NK-92 (cell line): ENCODE results near the gene PXMP2.
"Not testable (repeated sequence)": the region's sequence is repeated elsewhere in the genome, so short reads cannot be mapped to it uniquely, and the experiment has no call there.

Experiments
- DNase-seq: peaks from one replicate; lab custom pipeline; 2025; ENCODE audit not compliant: unreplicated experiment; lab: John Stamatoyannopoulos, UW

PXMP2 gene

DNA sequence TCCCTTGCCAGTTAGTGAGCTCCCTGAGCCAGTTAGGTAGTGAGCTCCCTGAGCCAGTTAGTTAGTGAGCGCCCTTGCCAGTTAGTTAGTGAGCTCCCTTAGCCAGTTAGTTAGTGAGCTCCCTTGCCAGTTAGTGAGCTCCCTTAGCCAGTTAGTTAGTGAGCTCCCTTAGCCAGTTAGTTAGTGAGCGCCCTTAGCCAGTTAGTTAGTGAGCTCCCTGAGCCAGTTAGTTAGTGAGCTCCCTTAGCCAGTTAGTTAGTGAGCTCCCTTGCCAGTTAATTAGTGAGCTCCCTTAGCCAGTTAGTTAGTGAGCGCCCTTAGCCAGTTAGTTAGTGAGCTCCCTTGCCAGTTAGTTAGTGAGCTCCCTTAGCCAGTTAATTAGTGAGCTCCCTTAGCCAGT, 4.6 kb downstream of the PXMP2 start:
- not testable (repeated sequence) for DNase-seq

DNA sequence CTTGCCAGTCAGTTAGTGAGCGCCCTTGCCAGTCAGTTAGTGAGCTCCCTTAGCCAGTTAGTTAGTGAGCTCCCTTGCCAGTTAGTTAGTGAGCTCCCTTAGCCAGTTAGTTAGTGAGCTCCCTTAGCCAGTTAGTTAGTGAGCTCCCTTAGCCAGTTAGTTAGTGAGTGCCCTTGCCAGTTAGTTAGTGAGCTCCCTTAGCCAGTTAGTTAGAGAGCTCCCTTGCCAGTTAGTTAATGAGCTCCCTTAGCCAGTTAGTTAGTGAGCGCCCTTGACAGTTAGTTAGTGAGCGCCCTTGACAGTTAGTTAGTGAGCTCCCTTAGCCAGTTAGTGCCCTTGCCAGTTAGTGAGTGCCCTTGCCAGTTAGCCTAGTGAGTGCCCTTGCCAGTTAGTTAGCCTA, 7.5 kb downstream of the PXMP2 start:
- not testable (repeated sequence) for DNase-seq

DNA sequence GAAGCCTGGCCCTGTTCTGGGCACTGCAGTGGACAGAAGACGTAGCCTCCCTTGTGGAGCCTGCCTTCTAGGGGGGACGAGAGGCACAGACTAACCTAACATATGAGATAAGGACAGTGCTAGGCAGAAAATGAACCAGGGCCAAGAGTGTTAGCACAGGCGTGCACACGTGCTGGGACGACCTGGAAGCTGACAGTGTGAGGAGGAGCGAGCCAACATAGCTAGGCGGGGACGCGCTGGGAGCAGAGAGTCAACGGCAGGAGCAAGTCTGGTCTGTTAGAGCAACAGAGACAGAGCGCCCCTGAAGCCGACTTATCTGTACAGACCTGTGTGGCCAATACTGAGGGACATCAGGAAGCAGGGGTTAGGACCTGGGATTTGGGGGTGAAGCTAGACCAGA, 8.0 kb downstream of the PXMP2 start:
- DNase-seq, result no peak

DNA sequence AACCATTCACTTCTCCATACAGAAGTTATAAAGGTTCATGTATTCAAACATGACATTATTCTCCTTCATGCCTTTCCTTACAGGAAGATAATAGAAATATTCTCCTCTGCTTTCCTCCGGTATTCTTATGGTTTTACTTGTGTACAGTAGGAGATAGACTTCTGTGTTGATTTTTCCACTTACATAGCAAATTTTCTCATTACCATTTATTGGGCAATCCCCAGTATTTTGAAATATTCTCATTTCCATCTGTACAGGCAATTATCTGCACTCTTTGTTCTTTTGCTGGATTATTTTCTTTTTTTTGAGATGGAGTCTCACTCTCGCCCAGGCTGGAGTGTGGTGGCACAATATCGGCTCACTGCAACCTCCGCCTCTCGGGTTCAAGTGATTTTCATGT, 11.0 kb downstream of the PXMP2 start:
- DNase-seq, result no peak

DNA sequence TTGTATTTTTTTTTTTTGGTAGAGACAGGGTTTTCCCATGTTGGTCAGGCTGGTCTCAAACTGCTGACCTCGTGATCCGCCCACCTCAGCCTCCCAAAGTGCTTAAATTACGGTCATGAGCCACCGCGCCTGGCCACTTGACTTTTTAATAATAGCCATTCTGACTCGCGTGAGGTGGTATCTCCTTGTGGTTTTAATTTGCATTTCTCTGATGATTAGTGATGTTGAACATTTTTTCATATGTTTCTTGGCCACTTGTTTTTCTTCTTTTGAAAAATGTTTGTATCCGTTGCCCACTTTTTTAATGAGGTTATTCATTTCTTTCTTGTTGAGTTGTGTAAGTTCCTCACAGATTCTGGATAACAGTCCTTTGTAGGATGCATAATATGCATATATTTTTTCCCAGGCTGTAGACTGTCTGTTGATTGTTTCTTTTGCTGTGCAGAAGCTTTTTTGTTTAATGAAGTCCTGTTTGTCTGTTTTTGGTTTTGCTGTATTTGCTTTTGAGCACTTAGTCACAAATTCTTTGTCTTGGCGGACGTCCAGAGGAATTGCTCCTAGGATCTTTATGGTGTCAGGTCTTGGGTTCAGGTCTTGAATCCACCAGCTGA, 12.9 kb downstream of the PXMP2 start:
- no peak for DNase-seq

DNA sequence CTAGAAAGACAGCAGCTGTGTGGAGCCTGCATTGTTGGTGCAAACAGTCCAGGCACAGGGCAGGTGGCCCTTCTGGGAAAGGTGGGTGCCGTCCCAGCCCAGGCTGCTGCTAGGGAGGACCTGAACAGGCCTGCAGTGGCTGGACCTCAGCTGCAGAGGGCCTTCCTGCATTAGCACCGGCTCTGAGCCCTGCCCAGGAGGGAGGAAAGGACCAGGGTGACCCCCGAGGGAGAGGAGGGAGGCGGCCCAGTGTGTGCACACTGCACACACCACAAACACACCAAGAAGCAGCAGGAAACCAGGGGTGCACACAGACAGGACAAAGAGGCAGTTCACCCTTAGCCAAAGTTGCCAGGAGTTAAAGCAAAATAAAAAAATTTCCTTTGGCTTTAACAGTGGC, 15.3 kb downstream of the PXMP2 start:
- DNase-seq, result no peak

DNA sequence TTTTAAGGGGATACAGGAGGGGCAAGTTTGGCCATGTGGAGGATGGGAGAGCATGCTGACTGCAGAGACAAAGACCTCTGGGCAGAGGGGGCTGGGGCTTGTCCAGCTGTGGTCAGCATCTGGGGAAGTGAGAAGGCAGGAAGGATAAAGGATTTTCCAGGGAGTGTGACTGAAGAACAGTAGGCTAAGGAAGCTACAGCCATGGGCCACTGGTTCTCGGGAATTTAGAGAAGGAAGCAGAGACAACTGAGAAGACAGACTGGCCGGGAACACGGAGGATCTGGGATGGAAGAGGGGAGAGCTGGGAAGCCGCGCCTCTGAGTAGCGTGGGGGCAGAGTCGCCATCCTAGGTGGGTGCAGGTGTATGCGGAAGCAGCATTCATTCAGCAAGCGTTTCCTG, 16.3 kb downstream of the PXMP2 start:
- no peak for DNase-seq

DNA sequence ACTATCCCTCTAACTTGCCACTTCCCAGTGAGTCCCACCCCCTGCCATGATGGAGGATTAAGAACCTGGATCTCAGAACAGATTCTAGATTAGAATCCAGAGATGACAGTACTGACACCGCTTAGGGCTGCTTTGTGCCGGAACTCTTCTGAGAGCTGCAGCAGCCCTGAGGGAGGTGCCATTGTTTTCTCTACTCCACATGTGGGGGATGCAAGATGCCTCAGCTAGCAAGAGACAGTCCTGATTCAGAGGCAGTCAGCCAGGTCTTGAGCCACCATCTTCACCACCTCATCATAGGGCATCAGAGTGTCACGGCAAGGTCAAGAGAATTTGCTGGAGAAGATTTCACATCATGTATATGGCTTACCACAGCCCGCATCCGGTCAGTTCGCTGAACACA, 19.9 kb downstream of the PXMP2 start:
- no peak for DNase-seq

DNA sequence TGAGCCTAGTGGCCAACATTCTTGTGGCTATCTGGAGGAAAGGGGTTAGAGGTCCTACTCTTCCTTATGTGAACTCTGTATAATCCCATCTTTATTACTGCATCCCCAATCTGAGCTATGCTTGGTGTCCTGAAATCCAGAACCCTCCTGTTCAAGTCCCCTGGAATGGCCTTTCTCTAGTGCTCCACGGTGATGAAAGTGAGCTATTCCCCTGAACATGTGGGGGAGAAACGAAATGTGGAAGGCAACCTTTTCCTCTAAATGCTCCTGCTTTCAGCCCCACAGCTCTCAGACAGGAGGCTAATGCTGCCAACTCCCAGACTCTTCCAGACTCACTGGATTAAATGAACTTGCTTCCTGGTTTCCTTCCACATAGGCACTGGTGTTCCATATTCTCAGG, 20.8 kb downstream of the PXMP2 start:
- no peak for DNase-seq

DNA sequence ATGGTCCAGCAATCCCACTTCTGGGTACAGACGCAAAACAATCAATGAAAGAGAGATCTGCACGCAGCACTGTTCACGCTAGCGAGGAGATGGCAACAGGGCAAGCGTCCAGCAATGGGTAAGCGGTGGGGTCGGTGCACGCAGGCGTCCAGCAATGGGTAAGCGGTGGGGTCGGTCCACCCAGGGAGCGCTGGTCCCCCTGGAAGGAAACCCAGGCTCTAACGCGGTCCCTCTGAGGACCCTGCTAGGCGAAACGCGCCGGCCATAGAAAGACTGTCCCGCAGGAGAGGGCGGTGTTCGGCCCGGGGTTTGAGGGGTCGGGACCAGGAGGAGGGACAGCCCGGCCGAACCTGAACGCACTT, 22.6 kb downstream of the PXMP2 start:
- no peak for DNase-seq

DNA sequence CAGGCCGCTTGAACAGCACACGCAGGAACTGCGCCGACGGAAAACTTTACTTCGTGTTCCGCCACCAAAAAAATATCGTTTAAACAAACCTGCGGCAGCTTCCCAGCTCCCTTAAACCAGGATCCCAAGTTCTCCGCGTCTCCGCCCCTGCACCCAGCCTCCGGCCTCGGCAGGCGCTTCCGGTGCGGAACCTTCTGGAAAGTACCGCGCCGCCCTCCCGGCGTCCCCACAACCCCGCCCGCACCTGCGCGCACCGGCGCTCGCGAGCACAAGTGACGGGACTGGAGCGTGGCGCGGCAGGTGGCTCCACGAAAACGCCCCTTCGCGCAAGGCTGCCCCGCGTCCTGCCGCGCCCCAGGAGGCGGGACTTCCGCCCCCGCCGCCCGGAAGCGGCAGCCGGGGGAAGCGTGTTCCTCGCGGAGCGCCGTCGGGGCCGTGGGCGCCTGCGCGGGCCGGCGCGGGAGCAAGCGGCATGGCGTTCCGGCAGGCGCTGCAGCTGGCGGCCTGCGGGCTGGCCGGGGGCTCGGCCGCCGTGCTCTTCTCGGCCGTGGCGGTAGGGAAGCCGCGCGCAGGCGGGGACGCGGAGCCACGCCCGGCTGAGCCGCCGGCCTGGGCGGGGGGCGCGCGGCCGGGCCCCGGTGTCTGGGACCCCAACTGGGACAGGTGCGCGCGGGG, 23.2 kb downstream of the PXMP2 start, which contains the start of gene PGAM5:
Gene PGAM5 (plus strand): TSS at position 438 of the 675 bp plus-strand sequence. CDS start 35 bp downstream, at position 473.
- peak; percentile 39 for DNase-seq

DNA sequence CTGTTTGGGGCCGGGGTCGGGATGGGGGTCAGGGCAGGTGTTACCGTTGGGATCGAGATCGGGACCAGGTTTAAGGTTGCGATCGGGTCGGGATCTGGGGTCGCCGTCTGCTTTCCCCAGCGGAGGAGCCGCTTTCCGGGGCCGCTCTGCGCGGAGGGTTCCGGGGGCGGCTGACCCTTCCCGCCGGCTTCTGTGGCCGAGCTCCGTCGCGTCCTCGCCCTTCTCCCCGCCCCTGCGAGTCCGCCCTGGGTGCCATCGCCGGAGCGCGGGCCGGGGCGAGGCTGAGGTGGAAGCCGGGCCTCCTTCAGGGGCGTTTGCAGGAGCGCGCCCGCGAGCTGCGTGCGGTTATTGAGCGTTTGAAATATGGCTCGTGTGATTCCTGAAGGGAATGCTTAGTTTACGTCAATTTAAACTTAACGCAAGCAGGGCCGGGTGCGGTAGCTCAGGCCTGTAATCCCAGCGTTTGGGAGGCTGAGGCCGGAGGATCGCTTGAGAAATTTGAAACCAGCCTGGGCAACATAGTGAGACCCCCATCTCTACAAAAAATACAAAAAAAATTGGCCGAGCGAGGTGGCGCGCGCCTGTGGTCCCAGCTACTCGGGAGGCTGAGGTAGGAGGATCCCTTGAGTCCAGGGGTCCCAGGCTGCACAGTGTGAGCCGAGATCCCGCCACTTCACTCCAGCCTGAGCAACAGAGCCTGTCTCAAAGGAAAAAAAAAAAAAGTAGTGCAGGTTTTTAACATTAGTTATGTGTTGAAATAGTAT, 23.9 kb downstream of the PXMP2 start:
- DNase-seq, result no peak

DNA sequence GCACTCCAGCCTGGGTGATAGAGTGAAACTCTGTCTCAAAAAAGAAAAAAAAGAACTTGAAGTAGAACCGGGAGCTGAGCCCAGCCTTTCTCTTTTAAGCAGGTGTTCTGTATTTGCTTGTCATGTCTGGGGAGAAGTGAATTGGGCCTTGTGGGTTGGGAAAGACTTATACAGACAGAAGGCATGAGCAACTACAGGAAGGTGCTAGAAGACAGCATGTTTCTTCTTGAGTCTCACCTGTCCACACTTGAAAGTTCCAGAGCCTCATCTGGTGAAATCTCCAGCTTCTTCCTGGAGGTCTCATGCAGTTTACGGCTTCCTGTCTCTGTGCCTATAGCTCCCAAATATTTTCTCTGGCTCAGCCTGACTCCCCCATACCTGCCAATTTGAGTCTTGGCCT, 25.7 kb downstream of the PXMP2 start:
- DNase-seq, result no peak

DNA sequence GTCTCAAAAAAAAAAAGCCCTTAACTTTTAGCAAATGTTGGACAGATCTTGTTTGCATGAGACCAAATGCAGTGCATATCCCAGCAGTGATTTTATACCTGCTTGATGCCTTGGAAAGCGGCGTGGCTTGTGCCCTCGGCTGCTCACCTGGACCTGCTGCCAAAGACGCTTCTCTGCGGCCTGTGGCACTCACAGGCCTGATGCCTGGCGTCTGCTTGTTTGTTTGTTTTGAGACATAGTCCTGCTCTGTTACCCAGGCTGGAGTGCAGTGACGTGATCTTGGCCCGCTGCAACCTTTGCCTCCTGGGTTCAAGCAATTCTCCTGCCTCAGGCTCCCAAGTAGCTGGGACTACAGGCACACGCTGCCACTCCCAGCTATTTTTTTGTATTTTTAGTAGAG, 28.5 kb downstream of the PXMP2 start:
- DNase-seq, result no peak

DNA sequence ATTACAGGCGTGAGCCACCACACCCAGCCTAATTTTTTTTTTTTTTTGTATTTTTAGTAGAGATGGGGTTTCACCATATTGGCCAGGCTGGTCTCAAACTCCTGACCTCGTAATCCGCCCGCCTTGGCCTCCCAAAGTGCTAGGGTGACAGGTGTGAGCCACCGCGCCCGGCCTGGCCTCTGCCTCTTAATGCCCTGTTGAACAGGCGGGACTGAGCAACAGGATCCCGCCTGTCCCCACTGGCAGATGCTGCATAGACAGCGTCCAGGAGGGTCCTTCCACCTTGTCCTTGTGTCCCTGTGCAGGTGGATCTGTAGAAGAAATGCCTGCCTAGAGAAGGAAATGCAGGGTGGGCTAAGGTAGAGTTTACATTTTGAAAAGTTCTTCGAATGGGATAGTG, 29.0 kb downstream of the PXMP2 start:
- DNase-seq, result no peak

DNA sequence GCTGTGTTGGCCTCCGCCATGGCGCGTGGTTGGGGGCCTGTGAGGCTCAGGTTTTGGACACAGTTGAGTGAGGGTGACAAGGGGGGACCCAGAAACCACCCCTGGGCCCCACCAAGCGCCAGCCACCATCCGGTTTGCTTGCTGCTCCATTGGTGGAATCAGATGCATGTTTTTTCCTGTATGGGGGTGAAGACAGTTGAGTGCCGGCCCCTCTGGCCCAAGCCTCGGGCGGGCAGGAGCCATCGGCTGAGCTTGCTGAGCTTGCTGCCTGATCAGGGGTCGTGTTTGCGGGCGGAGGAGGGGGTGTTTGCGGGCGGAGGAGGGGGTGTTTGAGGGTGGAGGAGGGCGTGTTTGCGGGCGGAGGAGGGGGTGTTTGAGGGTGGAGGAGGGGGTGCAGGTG, 29.6 kb downstream of the PXMP2 start:
- no peak for DNase-seq

DNA sequence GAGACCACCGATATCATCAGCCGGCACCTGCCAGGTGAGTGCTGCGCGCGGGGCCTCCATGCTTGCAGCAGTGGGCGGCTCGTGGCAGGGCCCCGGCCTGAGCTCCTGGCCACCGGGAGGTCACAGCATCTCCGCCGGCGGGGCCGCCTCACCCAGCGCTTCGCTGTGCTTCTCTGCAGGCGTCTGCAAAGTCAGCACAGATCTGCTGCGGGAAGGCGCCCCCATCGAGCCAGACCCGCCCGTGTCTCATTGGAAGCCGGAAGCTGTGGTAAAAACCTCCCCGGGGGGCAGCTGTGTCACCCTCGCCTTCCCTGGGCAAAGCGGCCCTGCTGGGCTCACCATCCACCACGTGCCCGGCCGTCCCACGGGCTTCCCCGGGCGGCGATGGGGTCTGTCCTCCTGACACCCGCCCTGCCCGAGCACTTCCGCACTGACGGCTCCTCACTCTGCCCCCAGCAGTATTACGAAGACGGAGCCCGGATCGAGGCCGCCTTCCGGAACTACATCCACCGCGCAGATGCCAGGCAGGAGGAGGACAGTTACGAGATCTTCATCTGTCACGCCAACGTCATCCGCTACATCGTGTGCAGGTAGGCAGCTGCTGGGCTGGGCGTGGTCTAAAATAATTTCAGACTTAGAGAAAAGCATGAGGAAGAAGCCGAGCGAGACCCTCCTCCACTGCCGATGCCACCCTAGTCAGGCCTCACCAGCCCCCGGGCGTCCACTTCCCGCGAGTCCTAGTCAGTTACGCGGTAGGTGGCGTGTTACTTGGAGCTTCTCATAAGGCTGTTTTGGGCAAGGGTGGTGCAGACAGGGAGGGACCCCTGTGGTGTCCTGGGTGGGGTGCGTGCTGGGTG, 30.4 kb downstream of the PXMP2 start:
- no peak for DNase-seq

DNA sequence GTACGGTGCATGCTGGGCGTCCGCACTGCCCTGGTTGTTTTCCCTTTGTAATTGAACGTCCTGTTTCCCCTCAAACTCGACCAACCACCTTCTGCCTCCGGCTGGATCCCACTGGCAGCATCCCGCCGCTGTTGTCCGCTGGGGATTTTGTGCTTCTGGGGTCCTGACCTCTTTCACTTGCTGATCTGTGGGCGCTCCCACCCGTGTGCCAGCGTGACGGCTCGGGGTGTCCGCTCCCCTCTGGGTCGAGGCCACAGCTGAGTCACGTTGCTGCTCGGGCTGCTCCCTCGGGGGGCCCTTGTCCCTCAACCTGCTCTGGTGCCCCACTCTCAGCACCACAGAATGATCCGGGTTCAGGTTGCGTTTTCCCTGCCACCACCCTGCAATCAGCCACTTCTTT, 31.3 kb downstream of the PXMP2 start:
- DNase-seq, result no peak

DNA sequence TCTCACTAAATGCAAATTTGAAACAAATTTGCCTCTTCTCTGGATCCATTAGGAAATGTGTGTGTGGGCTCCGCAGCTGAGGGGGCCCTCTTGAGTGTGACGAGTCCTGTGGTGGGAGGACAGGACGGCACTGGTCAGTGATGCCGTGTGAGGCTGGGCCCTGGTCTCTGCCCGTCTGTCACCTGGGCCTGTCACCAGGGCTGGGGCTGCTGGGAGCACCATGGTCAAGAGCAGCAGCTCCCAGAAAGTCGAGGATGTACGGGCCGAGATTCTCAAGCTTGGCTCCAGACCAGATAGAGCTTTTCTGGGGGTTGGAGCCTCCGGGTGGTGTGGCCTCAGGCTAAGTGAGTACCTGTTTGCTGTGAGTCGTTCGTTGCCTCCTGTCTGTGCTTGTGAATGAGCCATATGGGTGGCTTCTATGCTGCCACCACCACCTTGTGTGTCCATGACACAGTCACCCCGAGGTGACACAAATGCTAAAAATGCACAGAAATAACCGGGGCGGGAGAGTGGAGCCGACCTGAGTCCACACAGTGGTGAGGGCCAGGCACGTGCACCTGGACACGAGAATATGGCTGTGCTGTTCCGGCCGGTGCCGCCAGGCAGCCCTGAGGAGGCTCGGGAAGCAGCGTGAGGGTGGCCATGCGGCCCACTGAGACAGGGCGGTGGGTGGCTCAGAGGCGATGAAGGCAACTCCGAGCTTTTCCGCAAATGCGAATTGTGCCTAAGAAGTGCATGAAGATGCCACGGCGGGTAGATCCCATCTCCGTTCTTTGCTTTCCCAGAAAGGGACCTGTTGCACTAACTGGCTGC, 32.0 kb downstream of the PXMP2 start:
- no peak for DNase-seq

DNA sequence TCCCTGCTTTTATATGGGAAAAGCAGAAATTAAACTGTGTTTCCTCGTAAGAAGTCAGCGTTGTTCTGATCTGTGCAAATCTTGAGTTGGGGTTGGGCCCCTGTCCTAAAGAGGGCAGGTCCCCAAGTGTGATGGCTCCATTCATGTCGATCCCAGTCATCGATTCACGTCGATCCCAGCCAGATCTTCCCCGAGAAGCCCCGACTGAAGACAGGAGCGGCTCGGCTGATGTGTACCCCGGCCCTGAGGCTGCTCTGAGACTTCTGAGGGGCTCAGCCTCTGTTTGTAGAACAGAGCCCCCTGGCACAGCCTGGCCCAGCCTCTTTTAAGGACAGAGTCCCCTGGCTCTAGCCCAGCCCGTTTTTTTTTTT, 32.6 kb downstream of the PXMP2 start:
- no peak for DNase-seq
